PC-3 (cell line): ENCODE measurements around the gene CDH4.

Source experiments
- EZH2 ChIP-seq: fragments of 300-600 bp; sonication (generic); IDR thresholded peaks from one replicate; pipeline ENCODE4 v1.6.1; 2017; ENCODE audit warnings: antibody characterized with exemption, mild to moderate bottlenecking, low read length; ENCODE audit not compliant: unreplicated experiment
- TF ChIP-seq, protein P1 (sequence below): fragments of 300-600 bp; sonication (generic); conservative IDR thresholded peaks from 2 replicates; pipeline ENCODE4 v1.5.1; 2017; ENCODE audit warnings: antibody characterized with exemption, low read depth, mild to moderate bottlenecking, low read length

DNA sequence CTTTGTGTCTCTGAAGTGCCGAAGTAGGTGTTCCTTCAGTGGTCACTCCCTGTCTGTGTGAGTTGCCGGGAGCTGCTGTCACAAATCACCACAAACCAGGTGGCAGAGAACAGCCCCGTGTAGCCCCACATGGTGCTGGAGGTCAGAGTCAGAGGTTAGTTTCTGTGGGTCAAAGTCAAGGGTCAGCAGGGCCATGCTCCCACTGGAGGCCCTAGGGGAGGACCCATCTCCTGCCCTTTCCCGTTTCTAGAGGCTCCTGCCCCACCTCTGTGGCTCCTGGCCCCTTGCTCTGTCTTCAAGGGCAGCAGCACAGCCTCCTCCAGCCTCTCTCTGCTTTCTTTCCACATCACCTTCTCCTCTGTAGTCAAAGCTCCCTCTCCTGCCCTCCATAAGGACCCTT, 549.4 kb downstream of the CDH4 start:
- TF ChIP-seq, protein P1, sequence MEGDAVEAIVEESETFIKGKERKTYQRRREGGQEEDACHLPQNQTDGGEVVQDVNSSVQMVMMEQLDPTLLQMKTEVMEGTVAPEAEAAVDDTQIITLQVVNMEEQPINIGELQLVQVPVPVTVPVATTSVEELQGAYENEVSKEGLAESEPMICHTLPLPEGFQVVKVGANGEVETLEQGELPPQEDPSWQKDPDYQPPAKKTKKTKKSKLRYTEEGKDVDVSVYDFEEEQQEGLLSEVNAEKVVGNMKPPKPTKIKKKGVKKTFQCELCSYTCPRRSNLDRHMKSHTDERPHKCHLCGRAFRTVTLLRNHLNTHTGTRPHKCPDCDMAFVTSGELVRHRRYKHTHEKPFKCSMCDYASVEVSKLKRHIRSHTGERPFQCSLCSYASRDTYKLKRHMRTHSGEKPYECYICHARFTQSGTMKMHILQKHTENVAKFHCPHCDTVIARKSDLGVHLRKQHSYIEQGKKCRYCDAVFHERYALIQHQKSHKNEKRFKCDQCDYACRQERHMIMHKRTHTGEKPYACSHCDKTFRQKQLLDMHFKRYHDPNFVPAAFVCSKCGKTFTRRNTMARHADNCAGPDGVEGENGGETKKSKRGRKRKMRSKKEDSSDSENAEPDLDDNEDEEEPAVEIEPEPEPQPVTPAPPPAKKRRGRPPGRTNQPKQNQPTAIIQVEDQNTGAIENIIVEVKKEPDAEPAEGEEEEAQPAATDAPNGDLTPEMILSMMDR = no peak
- TF ChIP-seq EZH2 = no peak
